ENCODE results near the gene CRY2. TPM values are rescaled to one million over a fixed set of nuclear protein-coding genes. Genes with fewer than 3 reads are reported as not detected.

CRY2 gene
- polyA plus RNA-seq, 4 donors, result 27.3 to 34.1 (median 29.5) TPM

DNA sequence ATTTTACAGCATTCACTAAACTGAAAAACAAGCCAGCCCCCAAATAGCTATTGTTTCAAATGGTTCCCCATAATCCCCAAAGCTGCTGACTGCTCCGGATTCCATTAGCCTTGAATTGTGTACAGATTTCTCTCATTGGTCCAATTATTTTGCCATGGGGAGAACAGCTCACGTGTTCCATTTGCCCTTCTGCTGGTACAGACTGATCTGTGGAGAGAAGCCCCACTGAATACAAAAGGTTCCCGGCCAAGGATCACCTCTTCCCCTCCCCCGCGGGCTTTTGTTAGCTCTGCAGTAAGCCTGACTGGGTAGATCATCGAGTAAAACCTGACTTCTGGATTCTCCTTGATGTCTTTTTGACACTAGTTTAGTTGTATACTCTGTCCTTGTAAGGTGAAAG, 29.1 kb downstream of the CRY2 start:
- DNase-seq (ENCODE audit: low read depth in 4 of 4, low spot score in 2 of 4), result no peak

DNA sequence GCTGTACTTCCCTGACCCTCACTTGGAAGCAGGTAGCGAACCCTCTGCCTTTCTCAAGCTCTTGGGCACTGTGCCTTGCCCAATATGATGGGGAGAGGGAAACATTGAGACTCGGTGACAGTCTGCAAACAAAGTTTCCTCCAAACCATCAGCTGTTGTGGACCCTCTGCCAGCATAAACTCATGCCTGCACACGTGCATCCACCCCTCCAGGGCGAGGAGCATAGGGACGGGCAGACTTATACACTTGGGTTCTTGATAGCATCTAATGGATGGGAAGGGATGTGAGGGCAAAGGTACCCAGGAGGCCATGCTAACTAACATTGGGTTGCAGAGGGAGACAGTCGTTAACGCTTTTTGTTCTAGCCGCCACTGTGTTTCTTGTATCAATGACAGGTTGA, 29.9 kb downstream of the CRY2 start:
- no peak for DNase-seq (ENCODE audit: low read depth in 4 of 4, low spot score in 2 of 4)

DNA sequence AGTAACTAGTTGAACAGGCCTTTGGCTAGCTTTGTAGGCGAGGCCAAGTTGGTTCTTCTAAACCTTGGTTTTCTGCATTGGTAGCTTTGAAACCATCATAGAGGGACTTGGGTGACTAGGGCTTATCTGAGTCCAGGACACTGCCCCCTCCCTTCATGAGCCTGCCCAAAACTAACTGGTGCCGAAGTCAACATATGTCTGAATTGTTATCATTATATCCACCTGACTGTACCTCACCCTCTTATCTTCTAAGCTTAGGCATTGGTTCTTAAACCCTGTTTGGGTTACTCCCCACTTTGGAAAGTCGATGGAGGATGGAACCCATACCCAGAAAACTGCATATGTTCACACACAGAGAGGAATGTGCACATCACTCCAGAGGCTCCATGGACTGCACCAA, 30.6 kb downstream of the CRY2 start:
- no peak for DNase-seq (ENCODE audit: low read depth in 4 of 4, low spot score in 2 of 4)

DNA sequence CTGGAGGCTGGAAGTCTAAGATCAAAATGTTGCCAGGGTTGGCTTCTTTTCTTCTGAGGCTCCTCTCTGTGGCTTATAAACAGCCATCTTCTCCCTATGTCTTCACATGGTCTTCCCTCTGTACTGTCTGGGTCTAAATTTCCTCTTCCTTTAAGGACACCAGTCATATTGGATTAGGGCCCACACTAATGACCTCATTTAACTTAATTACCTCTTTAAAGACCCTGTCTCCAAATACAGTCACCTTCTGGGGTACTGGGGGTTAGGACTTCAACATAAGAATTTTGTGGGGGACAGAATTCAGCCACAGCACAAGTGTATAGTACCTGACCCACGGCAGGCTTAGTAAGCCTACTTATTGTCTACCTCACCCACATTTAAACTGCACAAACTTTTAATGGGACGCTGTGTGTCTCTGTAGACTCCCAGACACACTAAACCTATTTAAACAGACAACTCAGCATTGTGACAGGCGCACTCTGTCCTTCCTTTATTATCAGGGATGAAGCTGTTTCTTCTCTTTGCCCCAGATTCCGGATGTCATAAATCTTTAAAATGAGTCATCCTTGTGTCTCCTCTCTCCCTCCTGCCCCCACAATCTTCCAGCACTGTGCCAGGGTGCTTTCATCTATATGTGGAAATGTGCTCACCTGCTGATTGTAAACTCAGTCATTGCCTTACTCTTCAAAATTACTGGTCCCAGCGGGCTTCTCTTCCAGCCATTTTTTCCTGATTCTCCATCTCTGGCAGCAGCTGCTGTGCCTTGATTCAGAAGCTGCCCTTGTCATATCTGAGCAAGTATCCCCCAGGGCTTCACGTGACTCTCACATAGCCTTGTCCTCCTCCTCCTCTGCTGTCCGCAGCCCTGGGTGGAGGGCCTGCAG, 32.8 kb downstream of the CRY2 start:
- DNase-seq (ENCODE audit: low read depth in 4 of 4, low spot score in 2 of 4), result no peak

DNA sequence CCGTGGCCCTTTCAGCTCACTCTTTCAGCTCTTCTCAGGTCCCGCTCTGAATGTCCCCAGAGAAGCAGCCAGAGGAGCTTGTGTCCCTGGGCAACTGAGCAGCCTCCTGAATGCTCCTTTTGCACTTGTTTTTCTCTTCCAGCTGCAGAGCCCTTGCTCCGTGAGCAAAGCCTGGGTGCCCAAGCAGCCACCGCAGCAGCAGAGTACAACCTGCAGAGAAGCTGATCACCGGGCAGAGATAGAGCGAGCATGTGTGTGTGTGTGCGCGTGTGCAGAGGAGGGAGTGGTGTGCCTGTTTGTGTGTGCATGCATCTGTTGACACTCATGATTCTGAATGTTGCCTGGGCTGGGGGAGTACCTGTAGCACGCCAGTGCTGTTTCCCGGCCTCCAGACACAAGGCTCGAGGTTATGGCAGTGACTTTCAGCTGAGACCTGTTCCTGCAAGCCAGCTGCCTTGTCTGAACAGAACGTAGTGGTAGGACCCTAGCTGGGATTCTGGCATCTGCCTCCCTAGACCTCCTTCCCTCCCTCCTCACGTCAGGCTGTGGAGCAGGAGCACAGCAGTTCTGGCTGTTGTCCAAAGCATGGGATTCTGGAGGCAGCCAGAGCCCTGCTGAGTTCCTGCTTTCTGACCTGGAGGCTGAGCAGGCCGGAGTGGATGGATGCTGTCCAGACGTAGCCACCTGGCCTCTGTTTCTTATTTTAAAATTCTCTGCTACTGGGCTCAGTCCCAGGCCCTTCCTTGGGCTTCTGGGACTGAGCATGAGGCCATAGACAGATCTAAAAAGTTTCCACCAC, 33.7 kb downstream of the CRY2 start:
- DNase-seq (ENCODE audit: low read depth in 4 of 4, low spot score in 2 of 4), result no peak

DNA sequence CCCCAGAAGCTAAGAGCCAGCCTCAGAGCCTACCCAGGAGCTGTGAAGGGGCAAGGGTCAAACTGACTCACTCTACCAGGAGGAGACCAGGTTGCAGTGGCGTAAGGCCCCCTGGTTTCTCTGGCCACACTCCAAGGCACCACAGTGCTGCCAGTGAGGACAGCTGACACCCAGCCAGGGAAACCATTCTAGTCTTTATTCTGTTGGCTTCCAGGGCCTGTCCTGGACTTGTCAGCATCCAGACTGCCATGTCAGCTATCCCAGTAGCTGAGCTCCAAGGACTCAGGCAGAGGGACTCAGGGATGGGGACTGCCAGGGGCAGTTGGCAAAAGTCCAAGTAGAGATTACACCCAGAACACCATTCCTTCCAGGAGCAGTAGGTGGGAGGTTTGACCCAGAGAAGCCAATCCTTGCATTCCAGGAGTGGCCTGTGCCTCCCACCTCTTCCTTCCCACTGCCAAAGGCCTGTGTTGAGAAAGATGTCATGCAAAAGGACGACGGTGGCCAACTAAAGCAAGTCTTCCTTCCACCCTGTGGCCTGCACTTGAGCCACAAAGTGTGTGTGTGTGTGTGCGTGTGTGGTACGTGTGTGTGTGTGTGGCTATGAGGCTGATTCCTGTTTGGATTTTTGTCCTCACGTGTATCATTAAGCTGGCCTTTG, 34.6 kb downstream of the CRY2 start:
- DNase-seq (ENCODE audit: low read depth in 4 of 4, low spot score in 2 of 4), result no peak

DNA sequence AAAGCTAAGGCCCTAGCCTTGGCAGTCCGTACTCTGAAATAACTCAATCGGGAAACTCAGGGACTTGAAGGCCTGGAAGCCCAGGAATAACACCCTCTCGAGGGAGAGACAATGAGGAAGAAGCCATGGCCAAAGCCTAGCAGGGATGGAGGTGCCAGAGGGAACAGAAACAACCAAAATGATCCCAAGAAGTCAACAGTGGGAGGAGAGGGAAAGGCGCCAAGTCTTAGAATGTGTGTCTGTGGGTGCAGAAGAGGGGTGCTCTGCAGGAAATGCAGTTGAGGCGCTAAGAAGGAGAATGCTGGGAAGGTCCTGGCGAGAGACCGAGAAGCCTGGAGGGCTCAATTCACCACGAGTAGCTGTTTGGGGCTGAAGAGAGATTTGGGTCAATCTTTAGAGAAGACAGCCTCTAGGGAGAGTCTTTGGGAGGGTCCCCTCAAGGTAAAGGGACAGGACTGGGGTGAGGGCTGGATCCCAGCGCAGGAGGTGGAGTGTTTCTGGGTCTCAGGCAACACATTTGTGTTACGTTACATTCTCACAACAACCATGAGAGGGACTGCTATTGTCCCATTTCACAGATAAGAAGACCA, 37.4 kb downstream of the CRY2 start:
- no peak for DNase-seq (ENCODE audit: low read depth in 4 of 4, low spot score in 2 of 4)

DNA sequence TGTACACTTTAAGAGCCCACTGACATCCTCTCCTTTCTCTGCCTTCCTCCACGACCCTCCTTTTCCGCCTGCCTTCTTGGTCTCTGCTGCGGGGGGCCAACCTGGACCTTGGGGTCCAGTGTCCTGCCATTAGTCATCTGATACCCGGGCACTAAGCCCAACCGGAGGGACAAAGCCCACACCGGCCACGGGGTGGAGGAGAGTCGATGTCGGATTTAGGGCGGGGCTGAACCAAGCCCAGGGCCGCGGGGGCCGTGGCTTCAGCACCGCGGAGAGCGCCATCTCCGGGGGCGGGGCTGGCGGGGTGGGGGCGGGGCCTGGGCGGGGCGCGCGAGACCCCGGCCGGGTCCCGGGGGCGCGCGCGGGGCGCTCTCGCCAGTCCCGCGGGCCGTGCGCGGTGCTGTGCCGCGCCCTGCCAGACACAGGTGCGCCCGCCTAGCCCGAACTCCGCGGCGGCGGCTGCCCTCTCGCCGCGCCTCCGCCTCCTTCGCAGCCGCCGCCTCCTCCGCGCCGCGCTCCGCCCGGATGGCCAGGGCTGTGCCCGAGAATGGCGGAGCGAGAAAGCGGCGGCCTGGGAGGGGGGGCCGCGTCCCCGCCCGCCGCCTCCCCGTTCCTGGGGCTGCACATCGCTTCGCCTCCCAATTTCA, 38.1 kb downstream of the CRY2 start, which contains the start of gene MAPK8IP1:
Gene MAPK8IP1, plus strand, starts transcription at position 378 of the 647 bp plus-strand sequence. Its CDS starts 170 bp downstream, at position 548.
- peak in 1 of 4 donors; percentile 13 for DNase-seq (ENCODE audit: low read depth in 4 of 4, low spot score in 2 of 4)

DNA sequence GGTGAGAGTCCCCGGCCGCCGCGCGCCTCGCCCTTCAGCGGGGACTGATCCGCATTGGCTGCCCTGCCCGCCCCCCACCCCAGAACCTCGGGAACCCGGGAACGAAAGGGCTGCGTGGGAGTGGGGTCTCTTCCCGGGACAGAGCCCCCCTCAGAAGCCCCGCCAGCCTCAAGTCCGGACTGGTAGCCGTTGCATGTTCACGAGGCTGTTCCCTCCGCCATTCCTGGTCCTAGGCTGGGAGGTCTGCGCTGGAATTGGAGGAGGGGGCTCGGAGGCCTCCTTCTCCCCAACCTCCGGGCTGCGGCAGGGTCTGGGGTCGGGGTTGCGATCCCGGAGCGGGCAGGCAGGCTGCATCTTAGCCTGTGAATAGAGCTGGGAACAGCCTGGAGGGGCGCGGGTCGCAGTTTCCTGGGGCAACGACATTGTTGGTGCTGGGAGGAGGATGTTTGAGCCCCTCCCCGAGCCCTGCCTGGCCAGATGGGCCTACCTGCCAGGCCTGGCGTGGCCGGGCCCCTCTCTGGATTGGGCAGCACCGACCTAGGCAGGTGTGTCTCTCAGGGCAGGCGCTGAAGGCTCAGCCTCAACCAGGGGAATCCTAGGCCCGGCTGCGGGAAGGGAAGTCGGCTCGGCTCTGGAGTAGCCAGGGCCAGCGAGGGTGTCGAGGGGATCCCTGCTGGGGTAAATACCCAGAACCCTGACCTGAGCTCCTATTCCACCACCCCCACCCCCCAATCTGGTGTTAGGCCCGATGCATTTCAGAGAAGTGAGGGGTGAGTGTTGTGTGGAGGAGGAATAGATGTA, 38.8 kb downstream of the CRY2 start:
- DNase-seq (ENCODE audit: low read depth in 4 of 4, low spot score in 2 of 4), result no peak

DNA sequence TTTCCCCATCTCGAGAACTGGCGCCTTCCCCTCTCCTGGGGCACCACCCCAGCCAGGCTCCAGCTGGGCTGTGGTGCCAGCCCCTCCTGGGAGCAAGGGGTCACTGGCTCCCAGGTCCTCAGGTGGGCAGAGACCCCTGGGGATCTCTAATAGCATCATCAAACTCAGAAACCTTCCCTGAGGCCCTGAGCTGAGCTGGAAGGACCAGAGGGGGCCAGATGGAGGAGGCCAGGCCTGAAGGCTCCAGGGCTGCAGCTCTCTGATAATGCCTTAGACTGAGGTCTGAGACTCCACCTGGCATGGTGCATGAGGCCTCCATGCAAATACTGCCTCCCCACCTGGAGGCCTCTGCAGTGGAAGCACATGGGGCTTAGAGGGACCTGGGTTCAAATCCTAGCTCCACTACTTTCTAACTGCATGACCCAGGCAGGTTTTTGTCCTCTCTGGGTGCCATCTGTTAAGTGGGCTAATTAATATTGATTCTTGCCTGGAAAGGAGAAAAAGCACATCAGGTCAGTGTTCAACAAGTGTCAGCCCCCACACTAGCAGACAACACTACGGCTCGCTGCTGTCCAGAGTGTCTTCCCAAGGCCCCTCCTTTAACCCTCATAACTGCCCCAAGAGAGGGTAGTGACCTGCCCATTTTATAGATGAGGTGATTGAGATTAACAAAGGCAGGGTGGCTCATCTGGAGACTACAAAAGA, 39.7 kb downstream of the CRY2 start:
- DNase-seq (ENCODE audit: low read depth in 4 of 4, low spot score in 2 of 4), result no peak

DNA sequence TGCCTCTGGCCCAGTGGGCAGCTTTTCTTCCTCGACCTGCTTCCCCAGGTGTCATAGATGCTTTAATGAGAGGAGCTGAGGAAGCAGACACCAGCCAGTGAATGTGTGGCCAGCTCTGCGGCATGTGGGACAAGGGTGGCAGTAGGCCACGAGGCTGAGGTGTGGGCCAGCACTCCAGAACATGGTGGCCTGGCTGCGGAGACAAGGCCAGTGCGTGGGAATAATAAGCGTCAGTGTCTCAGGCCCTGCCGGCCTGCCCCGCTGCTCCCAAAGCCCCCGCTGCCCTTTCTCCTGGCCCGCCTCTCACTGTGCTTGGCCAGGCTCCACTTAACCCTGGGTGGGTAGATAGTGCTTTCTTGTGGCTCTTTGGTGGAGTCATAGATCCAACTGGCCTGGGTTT, 40.3 kb downstream of the CRY2 start:
- no peak for DNase-seq (ENCODE audit: low read depth in 4 of 4, low spot score in 2 of 4)

DNA sequence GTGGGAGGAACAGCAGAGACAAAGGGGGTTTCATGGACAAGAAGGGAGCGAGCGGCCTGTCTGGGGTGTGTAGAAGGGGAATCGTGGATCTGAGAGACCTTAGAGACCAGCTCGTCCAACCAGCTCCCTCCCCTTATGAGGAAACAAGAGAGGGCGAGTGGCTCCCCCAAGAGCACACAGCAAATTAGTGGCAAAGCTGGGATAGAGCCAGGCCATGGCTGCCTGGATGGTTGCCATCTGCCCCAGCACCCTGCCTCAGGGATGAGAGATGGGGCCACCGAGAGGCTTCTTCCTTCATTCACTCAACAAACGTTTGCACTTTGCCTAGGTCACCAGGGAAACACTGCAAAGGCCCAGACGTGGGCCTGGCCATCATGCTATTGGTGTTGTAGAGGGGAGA, 42.3 kb downstream of the CRY2 start:
- no peak for DNase-seq (ENCODE audit: low read depth in 4 of 4, low spot score in 2 of 4)

DNA sequence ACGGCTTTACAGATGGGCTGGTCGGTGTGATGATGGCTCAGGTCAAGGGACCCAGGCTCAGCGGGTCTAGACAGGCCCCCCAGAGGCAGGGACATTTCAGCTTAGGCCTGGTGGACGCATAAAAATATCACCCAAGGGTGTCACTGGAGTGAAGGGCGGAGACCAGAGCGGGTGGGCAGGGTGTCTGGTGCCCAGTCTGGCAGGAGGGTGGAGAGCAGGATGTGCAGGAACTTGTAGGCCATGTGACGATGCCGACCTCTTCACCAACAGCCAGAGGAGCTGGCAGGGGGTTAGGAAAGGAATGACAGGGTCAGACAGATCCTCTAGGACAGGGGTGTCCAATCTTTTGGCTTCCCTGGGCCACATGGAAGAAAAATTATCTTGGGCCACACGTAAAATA, 42.7 kb downstream of the CRY2 start:
- DNase-seq (ENCODE audit: low read depth in 4 of 4, low spot score in 2 of 4), result no peak

DNA sequence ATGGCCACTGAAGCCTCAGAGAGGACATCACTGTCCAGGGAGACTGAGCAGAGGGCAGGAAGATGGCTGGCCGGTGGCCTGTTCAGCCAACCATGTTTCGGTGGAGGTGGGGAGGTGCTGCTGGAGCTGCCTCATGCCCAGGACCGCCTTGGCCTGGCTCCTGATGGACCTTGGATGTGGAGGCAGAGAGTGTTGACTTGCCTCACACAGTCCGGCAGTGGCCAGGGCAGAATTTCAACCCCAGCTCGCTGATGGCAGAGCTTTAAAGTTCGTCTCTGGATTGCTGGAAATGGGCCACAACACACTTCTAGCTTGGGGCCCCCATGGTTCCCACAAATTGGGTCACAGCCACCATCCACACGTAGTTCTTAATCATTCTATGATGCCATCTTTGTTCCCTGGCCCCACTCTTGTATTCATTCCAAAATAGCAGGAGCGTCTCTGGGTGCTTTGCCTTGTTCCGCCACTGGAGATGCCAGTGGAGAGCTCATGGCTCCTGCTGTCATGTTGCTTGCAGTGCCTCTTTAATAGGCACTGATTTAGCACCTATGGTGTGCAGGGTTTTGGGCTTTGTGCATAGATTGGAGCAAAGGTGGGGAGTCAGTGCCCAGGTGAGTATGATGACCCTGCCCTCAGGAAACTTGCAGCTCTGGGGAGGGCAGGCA, 43.7 kb downstream of the CRY2 start:
- no peak for DNase-seq (ENCODE audit: low read depth in 4 of 4, low spot score in 2 of 4)

DNA sequence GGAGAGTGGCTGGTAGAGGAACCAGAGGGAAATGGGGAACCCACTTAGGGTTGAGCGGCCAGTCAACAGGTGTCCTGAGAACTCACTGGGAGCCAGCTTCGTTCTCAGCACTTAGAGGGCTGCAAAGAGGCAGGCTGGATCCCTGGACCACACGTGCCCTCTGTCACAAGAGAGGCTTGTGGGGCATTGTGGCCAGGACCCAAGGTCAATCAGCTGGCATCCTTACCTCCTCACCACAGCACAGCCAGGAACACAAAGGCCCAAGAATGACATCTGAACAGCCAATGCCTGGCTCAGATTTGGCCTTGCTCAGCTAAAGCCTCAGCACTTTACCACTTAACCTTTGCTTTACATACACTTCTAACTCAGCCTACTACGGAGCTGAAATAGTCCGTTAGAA, 45.6 kb downstream of the CRY2 start:
- DNase-seq (ENCODE audit: low read depth in 4 of 4, low spot score in 2 of 4), result no peak

DNA sequence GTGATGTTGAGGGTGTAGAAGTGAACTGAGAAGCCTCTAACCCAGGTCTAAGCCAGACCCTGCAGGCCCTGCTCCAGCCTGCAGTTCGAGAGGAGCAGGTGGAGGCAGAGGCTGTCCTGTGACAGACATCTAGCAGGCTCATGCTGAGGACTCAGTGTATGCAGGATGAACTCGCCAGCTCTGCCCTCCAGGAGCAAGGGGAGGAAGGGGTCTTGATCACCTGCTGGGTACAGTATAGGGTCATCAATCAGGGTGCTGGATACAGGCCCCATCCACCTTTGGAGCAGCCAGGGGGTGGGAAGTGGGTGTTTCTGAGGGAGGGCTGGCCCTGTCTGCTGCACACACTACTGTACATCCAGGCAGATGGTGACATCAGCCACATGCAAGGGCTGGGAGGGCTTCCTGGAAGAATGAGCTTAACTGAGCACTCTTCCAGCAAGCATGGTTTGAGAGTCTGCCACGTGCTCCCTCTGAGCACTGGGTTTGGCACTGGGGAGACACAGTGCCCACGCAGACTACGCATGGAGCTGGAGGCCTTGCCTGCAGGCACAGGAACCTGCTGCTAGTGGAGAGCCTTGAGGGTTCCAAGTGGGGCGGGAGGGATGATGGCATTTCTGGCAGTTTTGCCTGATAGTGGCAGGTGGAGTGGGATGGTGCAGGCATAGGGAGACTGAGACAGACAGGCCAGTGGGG, 47.4 kb downstream of the CRY2 start:
- no peak for DNase-seq (ENCODE audit: low read depth in 4 of 4, low spot score in 2 of 4)

DNA sequence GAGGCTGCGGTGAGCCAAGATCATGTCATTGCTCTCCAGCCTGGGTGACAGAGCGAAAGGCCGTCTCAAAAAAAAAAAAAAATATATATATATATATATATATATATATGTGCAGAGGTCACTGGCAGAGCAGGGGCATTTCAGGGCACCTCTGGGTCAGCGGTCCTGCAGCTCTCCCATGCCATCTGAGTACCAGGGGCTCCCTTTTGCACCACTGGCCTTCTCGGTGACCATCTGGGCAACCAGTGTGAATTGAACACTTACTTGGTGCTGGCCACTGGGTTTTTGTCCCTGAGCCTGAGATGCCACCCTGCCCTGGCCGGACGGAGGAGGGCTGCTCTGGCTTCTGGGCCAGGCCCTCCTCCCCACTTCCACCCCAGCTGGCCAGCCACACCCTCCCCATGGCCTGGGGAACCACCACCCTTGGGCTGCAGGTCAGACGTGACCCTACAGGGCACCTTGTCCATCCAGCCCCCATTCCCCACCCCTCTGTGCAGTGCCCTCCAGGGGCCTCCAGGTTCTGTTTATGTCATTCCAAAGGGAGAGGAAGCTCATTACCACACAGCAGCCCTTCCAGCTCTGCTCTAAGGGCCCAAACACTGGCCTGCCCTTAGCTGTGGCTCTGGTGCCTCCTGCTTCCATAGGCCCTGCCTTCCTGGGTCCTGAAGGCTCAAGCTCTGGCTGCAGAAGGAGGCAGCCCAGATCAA, 48.4 kb downstream of the CRY2 start:
- no peak for DNase-seq (ENCODE audit: low read depth in 4 of 4, low spot score in 2 of 4)

All from left renal cortex interstitium (tissue), 4 donors.